Stimulated activated CD8-positive, alpha-beta memory T cell treated with anti-CD3 and anti-CD28 coated beads, Interleukin-2, amount 100 ng/mL, for 48 hours (primary cell): Measurements from ENCODE around the gene SLC7A6.

Source experiments
- DNase-seq, 2 donors: peaks; one replicate each; pipeline ENCODE4 v3.0.0-alpha.2; 2020; ENCODE audit warnings: low read depth in 2 of 2

SLC7A6 gene

GRCh38 chr16:68235108-68235886, 29.0 kb upstream of the SLC7A6 start:
- no peak for DNase-seq

- DNase-seq = no peak
Observed at GRCh38 chr16:68235887-68236136, 28.5 kb upstream of the SLC7A6 start, which contains the start of gene ESRP2. ESRP2 (minus strand) TSS chr16:68236127; CDS start chr16:68236045, 82 bp downstream.

- no peak for DNase-seq
Observed at GRCh38 chr16:68236137-68236825, 28.0 kb upstream of the SLC7A6 start.

GRCh38 chr16:68236826-68237242, 27.5 kb upstream of the SLC7A6 start:
- no peak for DNase-seq

GRCh38 chr16:68237243-68238028, 26.9 kb upstream of the SLC7A6 start:
- DNase-seq = peak; percentile 86 to 89

- DNase-seq = no peak
Observed at GRCh38 chr16:68238029-68238345, 26.3 kb upstream of the SLC7A6 start.

- no peak for DNase-seq
Observed at GRCh38 chr16:68242085-68242484, 22.2 kb upstream of the SLC7A6 start.

- DNase-seq = no peak
Observed at GRCh38 chr16:68242926-68243858, 21.1 kb upstream of the SLC7A6 start.

- DNase-seq = no peak
Observed at GRCh38 chr16:68244481-68244902, 19.8 kb upstream of the SLC7A6 start.

- DNase-seq = peak; percentile 94 to 95
Observed at GRCh38 chr16:68244903-68245853, 19.1 kb upstream of the SLC7A6 start, which contains the start of gene PLA2G15. PLA2G15 (plus strand) TSS chr16:68245373; CDS start chr16:68245427, 54 bp downstream.

- no peak for DNase-seq
Observed at GRCh38 chr16:68246121-68246520, 18.2 kb upstream of the SLC7A6 start.

- no peak for DNase-seq
Observed at GRCh38 chr16:68246666-68247065, 17.7 kb upstream of the SLC7A6 start.

GRCh38 chr16:68247400-68247799, 16.9 kb upstream of the SLC7A6 start:
- DNase-seq = no peak

GRCh38 chr16:68247932-68248331, 16.4 kb upstream of the SLC7A6 start:
- DNase-seq = no peak

- DNase-seq = no peak
Observed at GRCh38 chr16:68249371-68249770, 15.0 kb upstream of the SLC7A6 start.

GRCh38 chr16:68250951-68251350, 13.4 kb upstream of the SLC7A6 start:
- DNase-seq = no peak

- no peak for DNase-seq
Observed at GRCh38 chr16:68251832-68252231, 12.5 kb upstream of the SLC7A6 start.

- DNase-seq = no peak
Observed at GRCh38 chr16:68252383-68252782, 11.9 kb upstream of the SLC7A6 start.

GRCh38 chr16:68253721-68254120, 10.6 kb upstream of the SLC7A6 start:
- DNase-seq = no peak

- no peak for DNase-seq
Observed at GRCh38 chr16:68255712-68256111, 8.6 kb upstream of the SLC7A6 start.
